Upper lobe of right lung (tissue), 1 donor: ENCODE measurements around the gene SNAPC2. TPM values are rescaled to one million over a fixed set of nuclear protein-coding genes. Genes with fewer than 3 reads are reported as not detected.

Experiments
- ATAC-seq: fragments of 200-7000 bp; cut with Tn5 transposase; one replicate; pipeline ENCODE4 v1.9.1; 2020; ENCODE audit warnings: mild to moderate bottlenecking, moderate library complexity
- DNase-seq: peaks from one replicate; pipeline ENCODE4 v3.0.0-alpha.2; 2020
- H3K27ac ChIP-seq: fragments of 200-600 bp; one replicate; pipeline ENCODE4 v1.8.0; 2022
- H3K27me3 ChIP-seq: fragments of 200-600 bp; one replicate; pipeline ENCODE4 v1.8.0; 2022; ENCODE audit warnings: mild to moderate bottlenecking
- H3K36me3 ChIP-seq: fragments of 200-600 bp; one replicate; pipeline ENCODE4 v1.8.0; 2022
- H3K4me1 ChIP-seq: fragments of 200-600 bp; one replicate; pipeline ENCODE4 v1.8.0; 2022
- H3K4me3 ChIP-seq: fragments of 200-600 bp; one replicate; pipeline ENCODE4 v1.8.0; 2022; ENCODE audit warnings: mild to moderate bottlenecking
- H3K9me3 ChIP-seq: fragments of 200-600 bp; one replicate; pipeline ENCODE4 v1.8.0; 2022
- intact Hi-C: fragments of 100-400 bp; cut with DNase I; formaldehyde crosslinking; loops from one replicate; pipeline ENCODE4 v1.11.0; 2022
- total RNA-seq: library from RNA; stranded (reverse); fragmentation: NEBNext Ultra II Directional; extraction: Animal tissue kit (Norgen Biotek cat#: 25700); gene quantifications from one replicate; pipeline ENCODE4 v1.2.1, GENCODE V29; 2021
- TF ChIP-seq, protein P1 (sequence below): fragments of 200-600 bp; IDR thresholded peaks from one replicate; pipeline ENCODE4 v1.8.0; 2022; ENCODE audit warnings: antibody characterized with exemption
- donor health status: DM: no; HTN: yes; CAD: no; lungs with severe emphysema.

Gene SNAPC2
- total RNA-seq, 1 donor from 2014 or later = 28.9 TPM

DNA sequence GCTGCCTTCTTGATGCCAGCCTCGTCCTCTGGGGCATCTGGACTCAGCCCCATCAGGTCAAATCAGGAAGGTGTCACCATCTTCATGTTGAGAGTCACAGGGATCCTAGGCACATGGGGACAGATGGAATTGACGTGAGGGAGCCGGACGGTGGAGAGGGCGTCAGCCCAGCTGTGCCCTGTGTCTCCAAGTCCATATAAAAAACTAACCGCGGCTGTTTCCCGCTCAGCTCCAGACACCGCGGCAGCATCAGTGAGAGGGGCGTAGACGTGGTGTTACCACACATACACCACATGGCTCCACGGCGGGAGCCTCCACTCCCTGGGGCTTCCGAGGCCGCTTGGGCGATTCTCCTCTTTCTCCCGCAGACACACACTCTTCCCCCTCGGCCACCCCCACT lies 40.3 kb upstream of the SNAPC2 start:
- Histone ChIP-seq H3K9me3 (no peaks in the 10 kb centered on the region), H3K4me1 (no peaks in the 10 kb centered on the region), H3K4me3 (no peak overlapping the region), H3K36me3 (no peaks in the 10 kb centered on the region), H3K27ac (no peak overlapping the region), H3K27me3 (peaks cover 7% of the 10 kb centered on the region)
- intact Hi-C loops = no loop called here
- DNase-seq = no peak
- no peak for ATAC-seq
- TF ChIP-seq, protein P1, sequence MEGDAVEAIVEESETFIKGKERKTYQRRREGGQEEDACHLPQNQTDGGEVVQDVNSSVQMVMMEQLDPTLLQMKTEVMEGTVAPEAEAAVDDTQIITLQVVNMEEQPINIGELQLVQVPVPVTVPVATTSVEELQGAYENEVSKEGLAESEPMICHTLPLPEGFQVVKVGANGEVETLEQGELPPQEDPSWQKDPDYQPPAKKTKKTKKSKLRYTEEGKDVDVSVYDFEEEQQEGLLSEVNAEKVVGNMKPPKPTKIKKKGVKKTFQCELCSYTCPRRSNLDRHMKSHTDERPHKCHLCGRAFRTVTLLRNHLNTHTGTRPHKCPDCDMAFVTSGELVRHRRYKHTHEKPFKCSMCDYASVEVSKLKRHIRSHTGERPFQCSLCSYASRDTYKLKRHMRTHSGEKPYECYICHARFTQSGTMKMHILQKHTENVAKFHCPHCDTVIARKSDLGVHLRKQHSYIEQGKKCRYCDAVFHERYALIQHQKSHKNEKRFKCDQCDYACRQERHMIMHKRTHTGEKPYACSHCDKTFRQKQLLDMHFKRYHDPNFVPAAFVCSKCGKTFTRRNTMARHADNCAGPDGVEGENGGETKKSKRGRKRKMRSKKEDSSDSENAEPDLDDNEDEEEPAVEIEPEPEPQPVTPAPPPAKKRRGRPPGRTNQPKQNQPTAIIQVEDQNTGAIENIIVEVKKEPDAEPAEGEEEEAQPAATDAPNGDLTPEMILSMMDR = no peak

DNA sequence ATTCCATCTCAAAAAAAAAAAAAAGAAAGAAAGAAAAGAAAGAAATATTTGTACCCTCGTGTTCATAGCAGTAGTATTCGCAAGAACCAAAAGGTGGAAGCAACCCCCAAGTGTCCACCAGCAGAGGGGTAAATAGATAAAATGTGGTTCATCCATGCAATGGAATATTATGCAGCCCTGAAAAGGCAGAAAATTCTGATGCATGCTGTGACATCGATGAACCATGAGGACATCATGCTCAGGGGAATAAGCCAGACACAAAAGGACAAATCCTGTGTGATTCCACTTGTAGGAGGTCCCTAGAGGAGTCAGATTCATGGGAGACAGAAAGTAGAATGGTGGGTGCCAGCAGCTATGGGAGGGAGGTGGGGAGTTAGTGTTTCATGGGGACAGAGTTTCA lies 38.2 kb upstream of the SNAPC2 start:
- Histone ChIP-seq H3K4me3 (no peak overlapping the region), H3K9me3 (no peaks in the 10 kb centered on the region), H3K36me3 (no peaks in the 10 kb centered on the region), H3K27me3 (no peaks in the 10 kb centered on the region), H3K27ac (no peak overlapping the region), H3K4me1 (no peaks in the 10 kb centered on the region)
- intact Hi-C loops = no loop called here
- no peak for DNase-seq
- TF ChIP-seq, protein P1 = no peak
- no peak for ATAC-seq

DNA sequence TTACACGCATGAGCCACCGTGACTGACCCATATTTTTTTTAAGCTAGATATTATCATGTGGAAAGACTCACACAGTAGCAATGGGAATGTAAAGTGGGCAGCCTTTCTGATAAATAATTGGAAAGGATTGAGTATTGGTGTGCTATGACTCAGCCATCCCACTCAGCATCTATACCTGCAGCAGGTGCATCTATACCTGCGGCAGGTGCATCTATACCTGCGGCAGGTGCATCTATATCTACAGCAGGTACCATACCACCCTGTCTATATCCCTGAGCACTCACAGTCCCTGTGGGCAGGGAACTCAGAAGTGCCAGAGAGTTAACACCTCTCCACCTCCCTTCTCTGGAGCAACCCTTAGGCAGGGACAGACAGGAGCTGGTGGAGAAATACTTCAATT lies 37.0 kb upstream of the SNAPC2 start:
- H3K9me3 ChIP-seq = no peaks in the 10 kb centered on the region
- ATAC-seq = no peak
- H3K27me3 ChIP-seq = peaks cover 8% of the 10 kb centered on the region
- intact Hi-C loops = no loop called here
- H3K27ac ChIP-seq = no peak overlapping the region
- DNase-seq = no peak
- H3K4me3 ChIP-seq = no peak overlapping the region
- TF ChIP-seq, protein P1 = no peak
- no peaks in the 10 kb centered on the region for H3K36me3 ChIP-seq
- peaks cover 2% of the 10 kb centered on the region for H3K4me1 ChIP-seq

DNA sequence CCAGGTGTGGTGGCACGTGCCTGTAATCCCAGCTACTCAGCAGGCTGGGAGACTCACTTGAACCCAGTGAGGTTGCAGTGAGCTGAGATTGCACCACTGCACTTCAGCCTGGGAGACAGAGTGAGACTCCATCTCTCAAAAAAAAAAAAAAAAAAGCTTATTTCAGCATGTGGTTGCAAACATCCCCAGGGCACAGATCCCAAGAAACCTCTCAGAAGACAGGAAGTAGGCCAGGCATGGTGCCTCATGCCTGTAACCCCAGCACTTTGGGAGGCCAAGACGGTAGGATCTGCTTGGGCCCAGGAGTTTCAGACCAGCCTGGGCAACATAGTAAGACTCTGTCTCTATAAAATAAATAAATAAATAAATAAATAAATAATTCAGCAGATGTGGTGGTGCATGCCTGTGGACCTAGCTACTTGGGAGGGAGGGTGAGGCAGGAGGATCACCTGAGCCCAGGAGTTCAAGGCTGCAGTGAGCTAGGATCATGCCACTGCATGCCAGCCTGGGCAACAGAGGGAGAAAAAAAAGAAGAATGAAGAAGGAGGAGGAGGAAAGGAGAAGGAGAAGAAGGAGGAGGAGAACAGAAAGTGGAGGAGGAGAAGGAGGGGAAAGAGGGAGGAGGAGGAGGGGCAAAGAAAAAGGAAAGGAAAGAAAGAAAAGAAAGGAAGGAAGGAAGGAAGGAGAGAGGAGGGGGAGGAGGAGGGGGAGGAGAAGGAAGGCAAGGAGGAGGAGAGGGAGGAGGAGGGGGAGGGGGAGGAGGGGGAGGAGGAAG lies 36.2 kb upstream of the SNAPC2 start:
- H3K27ac ChIP-seq = no peak overlapping the region
- H3K36me3 ChIP-seq = no peaks in the 10 kb centered on the region
- no peak for ATAC-seq
- no peak for DNase-seq
- H3K9me3 ChIP-seq = no peaks in the 10 kb centered on the region
- peaks cover 14% of the 10 kb centered on the region for H3K27me3 ChIP-seq
- peaks cover 7% of the 10 kb centered on the region for H3K4me1 ChIP-seq
- TF ChIP-seq, protein P1 = no peak
- intact Hi-C loops = no loop called here
- no peak overlapping the region for H3K4me3 ChIP-seq

DNA sequence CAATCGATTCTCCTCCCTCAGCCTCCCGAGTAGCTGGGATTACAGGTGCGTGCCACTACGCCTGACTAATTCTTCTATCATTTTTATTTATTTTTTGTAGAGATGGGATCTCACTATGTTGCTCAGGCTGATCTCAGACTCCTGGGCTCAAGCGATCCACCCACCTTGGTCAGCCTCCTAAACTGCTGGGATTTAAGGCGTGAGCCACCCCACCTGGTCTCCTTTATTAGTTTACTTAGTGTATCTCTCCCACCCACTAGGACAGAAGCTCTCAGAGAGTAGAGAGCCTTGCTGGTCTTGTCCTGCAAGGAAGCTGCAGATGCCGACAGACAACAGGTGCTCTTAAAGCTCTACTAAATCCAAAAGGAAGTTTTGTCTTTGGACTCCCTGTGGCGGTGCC lies 34.3 kb upstream of the SNAPC2 start:
- no peaks in the 10 kb centered on the region for H3K36me3 ChIP-seq
- peaks cover 7% of the 10 kb centered on the region for H3K4me1 ChIP-seq
- ATAC-seq (no peak), DNase-seq (no peak)
- intact Hi-C loops = no loop called here
- H3K27me3 ChIP-seq = peaks cover 14% of the 10 kb centered on the region
- no peak overlapping the region for H3K4me3 ChIP-seq
- no peaks in the 10 kb centered on the region for H3K9me3 ChIP-seq
- TF ChIP-seq, protein P1 = no peak
- H3K27ac ChIP-seq = no peak overlapping the region
